GM06990 (cell line): ENCODE measurements around the gene SLC43A2.

ENCODE experiments used
- DNase-seq: peaks from one replicate; pipeline ENCODE4 v3.0.0-alpha.2; 2011; ENCODE audit not compliant: insufficient read length; ENCODE audit errors: extremely low read depth
- H3K27me3 ChIP-seq: replicated peaks from 2 replicates; pipeline ENCODE4 v1.6.0; 2011; ENCODE audit warnings: low read length; ENCODE audit not compliant: control insufficient read depth, insufficient read depth
- H3K36me3 ChIP-seq: 2 replicates; pipeline ENCODE4 v1.5.1; 2011; ENCODE audit warnings: low read length; ENCODE audit not compliant: control insufficient read depth, insufficient read depth
- H3K4me3 ChIP-seq: replicated peaks from 2 replicates; pipeline ENCODE4 v1.5.1; 2011; ENCODE audit warnings: low read depth, mild to moderate bottlenecking, control low read depth, low read length
- TF ChIP-seq, protein P1 (sequence below): IDR thresholded peaks from 2 replicates; pipeline ENCODE4 v1.5.1; 2011; ENCODE audit warnings: low read length, control low read depth, mild to moderate bottlenecking, inconsistent platforms; ENCODE audit not compliant: insufficient read depth, poor library complexity, severe bottlenecking

Gene SLC43A2

DNA sequence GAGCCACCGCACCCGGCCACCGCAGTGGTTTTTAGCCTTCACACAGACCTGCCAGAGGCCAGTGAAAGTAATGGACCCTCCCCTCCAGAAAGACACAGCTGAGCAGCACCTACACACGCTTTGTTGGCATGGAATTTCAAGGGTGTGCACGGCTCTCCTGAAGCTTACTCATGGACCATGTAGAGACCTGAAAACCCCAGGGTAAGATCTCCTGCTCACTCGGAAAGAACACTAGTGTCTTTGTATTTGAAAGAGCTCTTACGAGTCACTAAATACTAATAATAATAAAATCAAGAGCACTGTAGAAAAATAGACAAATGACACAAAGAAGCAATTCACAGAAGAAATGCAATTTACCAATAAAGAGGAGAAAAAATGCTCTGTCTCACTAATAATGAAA, 20.0 kb downstream of the SLC43A2 start:
- Histone ChIP-seq H3K27me3 (no peaks in the 10 kb centered on the region), H3K4me3 (no peak overlapping the region), H3K36me3 (peaks cover 8% of the 10 kb centered on the region)
- DNase-seq, result no peak
- TF ChIP-seq, protein P1, sequence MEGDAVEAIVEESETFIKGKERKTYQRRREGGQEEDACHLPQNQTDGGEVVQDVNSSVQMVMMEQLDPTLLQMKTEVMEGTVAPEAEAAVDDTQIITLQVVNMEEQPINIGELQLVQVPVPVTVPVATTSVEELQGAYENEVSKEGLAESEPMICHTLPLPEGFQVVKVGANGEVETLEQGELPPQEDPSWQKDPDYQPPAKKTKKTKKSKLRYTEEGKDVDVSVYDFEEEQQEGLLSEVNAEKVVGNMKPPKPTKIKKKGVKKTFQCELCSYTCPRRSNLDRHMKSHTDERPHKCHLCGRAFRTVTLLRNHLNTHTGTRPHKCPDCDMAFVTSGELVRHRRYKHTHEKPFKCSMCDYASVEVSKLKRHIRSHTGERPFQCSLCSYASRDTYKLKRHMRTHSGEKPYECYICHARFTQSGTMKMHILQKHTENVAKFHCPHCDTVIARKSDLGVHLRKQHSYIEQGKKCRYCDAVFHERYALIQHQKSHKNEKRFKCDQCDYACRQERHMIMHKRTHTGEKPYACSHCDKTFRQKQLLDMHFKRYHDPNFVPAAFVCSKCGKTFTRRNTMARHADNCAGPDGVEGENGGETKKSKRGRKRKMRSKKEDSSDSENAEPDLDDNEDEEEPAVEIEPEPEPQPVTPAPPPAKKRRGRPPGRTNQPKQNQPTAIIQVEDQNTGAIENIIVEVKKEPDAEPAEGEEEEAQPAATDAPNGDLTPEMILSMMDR, result no peak

DNA sequence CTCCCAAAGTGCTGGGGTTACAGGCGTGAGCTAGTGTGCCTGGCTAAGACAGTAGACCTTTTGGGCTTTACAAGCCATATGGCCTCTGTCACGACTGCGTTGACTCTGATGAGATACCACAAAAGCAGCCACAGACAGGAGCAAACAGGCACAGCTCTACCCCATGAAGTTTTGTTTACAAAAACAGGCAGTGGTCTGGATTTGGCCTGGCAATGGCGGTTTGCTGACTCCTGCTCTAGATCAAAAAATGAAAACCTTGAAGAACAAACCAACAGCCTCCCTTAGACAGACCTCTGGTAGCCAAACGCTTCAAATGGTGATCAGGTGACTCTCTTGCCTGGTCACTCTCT, 20.7 kb downstream of the SLC43A2 start:
- no peak for DNase-seq
- TF ChIP-seq, protein P1, result no peak
- Histone ChIP-seq H3K27me3 (no peaks in the 10 kb centered on the region), H3K36me3 (peaks cover 7% of the 10 kb centered on the region), H3K4me3 (no peak overlapping the region)

DNA sequence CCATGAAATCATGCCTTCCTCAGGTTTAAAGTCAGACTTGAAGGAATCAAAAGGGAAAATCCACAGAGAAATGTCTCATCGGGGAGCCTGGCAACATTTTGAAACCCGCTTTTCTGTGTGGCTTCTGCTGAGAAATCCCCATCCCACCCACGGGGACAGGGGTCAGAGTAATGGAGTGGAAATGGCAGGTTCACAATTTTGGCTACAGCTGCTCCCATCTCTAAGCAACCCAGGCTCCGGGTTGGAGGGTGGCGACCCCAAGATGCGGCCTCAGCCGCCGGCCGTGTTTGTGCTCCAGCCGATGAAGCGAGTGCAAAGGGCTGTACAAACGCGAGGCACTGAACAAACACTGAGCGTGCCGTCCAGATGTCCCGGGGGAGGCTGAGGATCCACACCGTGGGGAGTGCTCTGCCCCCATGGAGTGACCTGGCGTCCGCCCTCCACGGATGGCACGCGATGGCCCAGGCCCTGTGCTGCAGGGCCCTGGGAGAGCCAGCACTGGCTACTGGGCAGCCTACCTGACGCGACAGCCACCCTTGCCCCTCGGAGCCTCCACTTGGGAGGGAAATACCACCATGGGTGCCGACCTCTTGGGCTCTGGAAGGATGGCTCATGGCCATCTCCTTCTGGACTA, 22.2 kb downstream of the SLC43A2 start:
- peaks cover 11% of the 10 kb centered on the region for H3K36me3 ChIP-seq
- DNase-seq, result peak; percentile 71
- H3K4me3 ChIP-seq, result peak overlapping the region; percentile 45
- H3K27me3 ChIP-seq, result no peaks in the 10 kb centered on the region
- TF ChIP-seq, protein P1, result no peak

DNA sequence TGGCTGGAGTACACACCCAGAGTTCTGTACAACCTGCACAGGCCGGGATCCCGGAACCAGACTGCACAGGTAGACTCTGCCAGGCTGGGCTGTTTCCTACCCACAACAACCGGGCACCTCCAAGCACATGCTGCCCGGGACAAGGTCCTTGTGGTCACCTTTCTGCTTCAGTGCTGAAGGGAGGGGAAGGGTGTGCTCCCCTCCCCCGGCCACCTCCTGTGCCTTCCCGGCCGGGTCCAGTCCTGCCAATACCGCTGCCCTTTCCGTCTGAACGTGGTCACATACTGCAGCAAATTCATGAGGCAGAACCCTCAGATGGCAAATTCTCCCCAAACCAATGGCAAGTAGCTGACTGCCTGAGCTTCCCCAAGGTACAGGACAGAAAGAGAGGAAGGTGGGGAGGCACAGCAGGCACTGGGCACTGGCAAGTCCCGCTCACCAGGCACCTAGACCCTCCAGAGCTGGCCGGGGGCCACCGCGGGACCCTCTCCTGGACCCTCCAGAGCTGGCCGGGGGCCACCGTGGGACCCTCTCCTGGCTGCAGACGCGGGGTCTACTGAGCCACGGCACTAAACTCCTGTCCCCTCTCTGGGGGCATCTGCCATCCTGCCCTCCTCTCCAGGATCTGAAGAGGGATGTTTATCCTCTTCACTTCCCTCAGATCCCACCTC, 22.8 kb downstream of the SLC43A2 start:
- TF ChIP-seq, protein P1, result no peak
- Histone ChIP-seq H3K36me3 (peaks cover 10% of the 10 kb centered on the region), H3K27me3 (no peaks in the 10 kb centered on the region), H3K4me3 (no peak overlapping the region)
- DNase-seq, result no peak

DNA sequence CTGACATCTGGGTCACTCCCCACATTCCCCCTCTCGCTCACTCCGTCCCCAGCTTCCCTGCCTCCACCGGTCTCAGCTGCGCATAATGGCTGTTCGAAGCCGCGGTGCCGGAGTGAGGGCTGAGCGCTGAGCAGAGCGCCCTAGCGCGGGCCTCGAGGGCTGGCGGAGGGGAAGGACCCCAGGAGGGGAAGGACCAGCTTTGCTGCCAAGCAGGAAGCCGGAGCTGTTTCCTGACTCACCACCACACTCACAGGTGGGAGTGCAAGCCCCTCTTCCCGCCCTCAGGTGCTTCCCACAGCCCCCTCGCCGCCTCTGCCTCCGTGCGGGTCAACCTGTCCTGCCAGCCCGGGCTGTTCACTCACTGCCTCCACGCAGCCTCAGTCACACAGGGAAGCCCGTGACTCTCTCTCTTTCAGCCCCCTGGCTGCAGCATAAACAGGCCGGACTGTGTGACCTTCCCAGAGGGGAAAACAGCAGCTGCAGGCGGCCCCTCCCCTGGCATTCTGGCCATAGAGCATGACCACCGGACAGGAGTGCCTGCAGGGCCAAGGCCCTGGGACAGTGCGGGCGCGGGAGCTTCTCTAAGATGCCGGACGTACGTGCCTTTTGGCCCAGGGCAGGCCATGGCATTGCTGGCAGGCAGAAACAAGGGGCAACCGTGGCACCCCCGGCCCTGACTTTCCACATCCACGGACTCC, 23.7 kb downstream of the SLC43A2 start:
- peaks cover 10% of the 10 kb centered on the region for H3K36me3 ChIP-seq
- no peak overlapping the region for H3K4me3 ChIP-seq
- no peaks in the 10 kb centered on the region for H3K27me3 ChIP-seq
- TF ChIP-seq, protein P1, result no peak
- DNase-seq, result no peak
